Umbilical cord (tissue), 2 donors: ENCODE results near the gene BLMH. TPM values are rescaled to one million over a fixed set of nuclear protein-coding genes. Genes with fewer than 3 reads are reported as not detected.
A peak's percentile ranks its signal among the peaks of the same experiment; 100 is the strongest.

Experiments used
- DNase-seq: peaks from one replicate; pipeline ENCODE4 v3.0.0-alpha.2; 2015; ENCODE audit warnings: low spot score
- total RNA-seq: library from RNA; depleted of rRNA; stranded (reverse); fragments of >200 nt; gene quantifications from one replicate; pipeline ENCODE4 v1.2.3, GENCODE V29; 2014; ENCODE audit warnings: low replicate concordance; ENCODE audit not compliant: insufficient read depth

Gene BLMH
- total RNA-seq, 1 donor from 2014 or later: 56.6 TPM

DNA sequence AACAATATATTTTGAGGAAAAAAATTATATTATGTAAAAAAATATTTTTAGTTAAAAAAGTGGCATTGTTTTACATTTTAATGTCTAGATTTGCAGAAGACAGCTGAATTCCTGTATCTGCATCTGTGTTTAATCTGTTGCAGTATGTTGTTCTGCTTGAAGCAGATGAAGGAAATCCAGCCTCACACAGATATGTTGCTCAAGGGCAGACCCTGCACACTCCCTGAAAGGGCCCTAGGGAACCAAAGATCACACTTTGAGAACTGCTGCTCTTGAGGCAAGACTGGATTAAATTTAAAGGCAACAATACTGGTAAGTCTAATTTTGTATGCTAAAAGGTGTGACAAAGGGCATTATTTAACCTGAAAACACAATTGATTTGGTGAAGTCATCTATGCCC is 39.8 kb downstream of the BLMH start:
- DNase-seq: no peak

DNA sequence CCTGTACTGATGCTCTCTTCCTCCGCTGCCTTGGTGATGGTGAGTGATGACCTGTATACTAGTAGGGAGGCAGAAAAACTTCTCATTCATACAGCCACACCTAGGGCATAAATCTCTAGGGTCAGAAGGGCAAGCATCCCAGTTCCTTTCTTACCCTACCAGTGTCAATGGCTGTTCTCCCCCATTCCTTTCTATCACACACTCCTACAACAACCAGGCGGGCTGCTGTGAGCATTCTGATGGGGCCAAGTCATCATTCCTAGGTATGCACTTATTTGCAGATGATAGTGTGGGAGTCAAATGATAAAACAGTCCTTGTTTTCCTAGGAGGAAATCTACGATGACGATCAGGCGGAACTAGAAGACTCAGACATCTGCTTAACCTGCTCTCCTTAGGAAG is 42.3 kb downstream of the BLMH start:
- no peak for DNase-seq

DNA sequence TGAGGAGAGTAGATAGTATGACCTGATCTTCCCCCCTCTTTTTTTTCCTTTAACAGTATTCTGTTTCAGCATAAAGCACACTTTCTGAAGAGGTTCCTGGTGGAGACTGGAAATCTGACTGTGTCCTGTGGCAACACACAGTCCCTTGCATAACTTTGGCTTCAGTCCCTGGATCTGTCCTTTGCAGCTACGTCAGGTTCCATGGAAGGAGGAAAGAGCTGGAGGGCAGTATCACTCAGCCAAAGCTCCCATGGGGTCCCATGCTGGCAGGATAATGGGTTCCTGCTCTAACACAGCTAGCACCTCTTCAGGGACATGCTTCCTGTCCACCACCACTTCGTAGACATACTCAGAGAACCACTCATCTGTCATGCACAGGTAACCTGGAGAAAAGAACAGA is 43.0 kb downstream of the BLMH start:
- DNase-seq: no peak

DNA sequence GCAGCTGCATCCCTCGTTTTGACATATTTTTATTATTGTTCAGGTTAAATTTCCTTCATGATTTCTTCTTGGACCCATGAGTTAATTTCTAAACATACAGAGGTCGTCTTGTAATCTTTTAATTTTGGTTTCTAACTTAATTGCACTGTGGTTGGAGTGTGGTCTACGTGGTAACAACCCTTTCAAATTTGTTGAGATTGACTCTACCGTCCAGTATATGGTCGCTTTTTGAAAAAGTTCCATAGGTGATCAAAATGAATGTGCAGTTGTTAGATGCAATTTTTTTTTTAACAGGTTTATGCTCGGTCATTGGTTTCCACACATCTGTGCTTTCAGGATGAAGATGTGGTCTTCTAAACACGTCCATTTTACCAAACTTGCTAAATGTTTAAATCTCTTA is 45.3 kb downstream of the BLMH start:
- DNase-seq: no peak

DNA sequence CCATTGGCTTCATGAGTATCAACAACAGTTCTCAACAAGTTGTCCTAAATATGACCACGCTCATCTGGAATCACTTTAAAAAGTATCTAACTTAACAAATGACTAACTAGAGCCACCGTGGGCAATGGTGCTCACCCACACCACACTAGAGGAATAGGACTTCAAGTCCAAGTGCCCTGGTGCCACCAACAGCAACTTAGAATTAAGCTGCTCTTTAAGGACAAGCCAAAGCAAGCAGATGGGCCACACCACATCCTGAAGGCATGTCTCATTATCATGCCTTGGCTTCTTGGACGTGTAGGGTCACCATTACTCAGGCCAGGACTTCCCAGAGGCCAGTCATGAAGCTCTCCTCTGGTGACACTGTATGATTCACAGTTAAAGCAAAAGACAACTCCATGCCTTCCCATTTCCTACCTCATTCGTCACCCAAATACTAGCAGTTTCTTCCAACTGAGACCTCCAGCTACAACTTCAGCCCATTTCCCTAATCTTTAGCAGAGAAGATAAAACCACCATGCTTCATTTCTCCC is 46.8 kb downstream of the BLMH start:
- DNase-seq: no peak

DNA sequence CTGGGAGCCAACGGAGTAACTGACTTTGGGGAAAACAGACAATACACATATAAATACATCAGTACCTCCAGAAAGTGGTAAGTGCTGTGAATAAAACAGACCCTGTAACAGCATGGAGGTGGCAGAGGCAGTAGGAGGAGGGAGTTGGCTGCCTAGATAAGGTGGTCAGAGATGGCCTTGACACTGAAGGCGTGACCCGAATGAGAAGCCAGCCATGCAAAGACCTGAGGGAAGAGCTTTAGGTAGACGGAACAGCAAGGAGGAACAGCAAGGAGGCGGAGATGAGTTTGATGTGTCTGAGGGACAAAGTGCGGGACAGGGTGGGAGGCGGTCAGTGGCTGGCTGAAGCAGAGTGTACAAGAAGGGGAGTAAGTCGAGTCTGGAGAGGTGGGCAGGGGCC is 48.2 kb downstream of the BLMH start:
- DNase-seq: no peak

DNA sequence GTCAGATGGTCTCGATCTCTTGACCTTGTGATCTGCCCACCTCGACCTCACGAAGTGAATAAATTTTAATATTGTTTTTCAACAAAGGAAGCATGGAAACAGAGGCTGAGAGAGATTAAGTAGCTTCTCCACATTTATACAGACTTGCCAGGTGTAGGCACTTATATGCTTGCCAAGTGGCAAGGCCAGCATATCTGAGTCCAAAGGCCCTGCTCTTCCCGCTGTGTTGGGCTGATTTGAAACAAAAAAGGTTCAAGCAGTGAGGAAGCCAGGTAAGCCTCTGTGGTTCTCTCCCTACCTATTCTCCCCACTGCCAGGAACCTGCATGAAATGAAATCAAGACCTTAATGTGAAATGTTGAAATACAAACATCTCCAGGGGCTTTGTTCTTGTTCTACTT is 48.7 kb downstream of the BLMH start:
- no peak for DNase-seq

DNA sequence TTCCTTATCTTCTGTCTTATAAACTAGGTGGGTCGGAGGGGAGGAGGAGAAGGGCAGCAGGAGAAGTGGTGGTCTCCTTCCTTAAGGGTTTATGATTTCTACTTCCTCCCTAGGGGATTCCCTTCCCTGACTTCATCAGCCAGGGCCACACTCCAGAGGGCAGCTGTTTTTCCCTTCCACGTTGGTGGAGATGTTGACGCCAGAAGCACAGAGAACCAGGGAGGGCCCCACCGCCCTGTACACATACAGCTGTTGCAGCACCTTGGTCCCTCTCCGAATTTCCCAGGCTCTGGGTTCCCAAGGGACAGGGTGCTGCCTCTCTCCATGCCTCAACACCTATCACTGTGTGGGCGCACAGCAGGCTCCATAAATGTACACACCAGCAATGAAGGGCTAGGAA is 50.7 kb downstream of the BLMH start:
- DNase-seq: no peak

DNA sequence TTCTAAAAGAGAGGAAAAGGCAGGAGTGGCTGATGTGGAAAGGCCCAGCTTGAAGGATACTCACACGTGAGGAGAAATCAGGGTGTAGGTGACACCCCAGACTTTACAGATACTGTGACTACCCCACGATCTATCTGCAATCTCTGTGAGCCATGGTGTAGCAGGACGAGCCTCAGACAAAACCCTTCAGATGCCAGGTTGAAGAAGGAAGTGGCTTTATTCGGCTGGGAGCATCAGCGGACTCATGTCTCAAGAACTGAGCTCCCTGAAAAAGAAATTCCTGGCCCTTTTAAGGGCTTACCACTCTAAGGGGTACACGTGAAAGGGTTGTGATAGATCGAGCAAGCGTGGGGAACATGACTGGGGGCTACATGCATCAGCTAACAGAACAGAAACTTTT is 51.6 kb downstream of the BLMH start:
- DNase-seq: no peak

DNA sequence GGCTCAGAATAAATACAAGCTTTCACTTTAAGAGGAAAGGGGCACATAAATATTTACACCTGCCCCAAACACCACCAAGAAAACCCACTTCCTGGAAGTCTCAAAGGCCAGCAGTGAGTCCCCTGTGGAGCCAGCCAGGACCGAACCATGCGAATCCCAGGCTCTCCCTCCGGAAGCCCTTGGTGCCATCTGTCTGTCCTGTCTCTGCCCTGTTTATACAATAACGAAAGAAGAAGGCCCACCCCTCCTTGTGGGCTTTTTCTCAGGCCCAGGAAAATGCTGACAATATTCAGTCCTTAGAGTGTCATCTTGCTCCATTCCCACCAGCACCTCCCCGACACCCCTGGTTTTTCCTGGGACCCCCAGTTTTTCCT is 52.7 kb downstream of the BLMH start:
- DNase-seq: no peak

DNA sequence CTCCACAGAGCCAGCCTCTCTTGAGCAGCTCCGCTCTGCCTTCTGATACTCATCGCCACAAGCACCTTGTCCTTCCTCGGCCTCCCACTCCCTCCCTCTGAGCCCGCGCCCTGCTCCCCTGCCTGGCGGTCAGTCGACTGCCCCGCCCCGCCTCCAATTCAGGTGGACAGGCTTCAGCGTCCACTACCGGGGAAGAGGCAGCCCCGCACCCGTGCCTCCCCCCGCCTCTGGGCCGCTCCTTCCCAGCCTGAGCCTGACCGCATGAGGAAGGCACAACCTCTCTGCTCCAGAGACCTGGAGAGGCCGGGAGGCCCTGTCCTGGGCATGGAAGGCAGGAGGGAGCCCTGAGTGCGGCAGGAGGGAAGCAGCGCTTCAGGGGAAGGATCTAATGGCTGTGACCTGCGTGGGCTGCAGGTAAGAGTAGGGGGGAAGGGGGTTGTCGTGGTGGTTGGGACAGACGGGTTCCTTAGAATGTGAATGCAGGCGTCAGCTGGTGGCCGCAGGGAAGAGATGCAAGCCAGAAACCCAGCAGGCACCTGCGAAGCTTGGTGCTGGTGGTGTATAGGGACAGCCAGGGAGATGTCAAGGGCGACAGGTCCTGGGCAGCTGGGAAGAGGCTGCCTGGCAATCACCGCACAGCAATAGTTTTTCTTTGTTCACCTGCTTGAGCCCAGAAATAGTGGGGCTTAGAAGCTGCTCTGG is 53.2 kb downstream of the BLMH start:
- no peak for DNase-seq

DNA sequence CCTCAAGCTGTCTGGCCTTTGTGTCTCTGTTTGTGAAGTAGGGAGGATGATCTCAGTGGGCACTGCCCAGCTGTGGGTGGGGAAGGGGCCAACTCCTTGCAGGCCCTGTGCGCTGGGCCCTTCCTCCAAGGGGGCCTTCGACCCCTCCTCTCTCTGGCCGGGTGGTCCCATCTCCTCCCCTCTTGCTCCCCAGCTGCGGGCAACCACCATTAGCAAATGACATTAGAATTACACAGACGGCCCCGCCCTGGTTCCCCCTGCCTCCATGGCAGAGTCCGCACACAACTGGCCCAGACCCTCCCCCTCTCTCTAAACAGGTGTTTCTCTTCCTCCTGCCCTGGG is 53.8 kb downstream of the BLMH start:
- DNase-seq: no peak

DNA sequence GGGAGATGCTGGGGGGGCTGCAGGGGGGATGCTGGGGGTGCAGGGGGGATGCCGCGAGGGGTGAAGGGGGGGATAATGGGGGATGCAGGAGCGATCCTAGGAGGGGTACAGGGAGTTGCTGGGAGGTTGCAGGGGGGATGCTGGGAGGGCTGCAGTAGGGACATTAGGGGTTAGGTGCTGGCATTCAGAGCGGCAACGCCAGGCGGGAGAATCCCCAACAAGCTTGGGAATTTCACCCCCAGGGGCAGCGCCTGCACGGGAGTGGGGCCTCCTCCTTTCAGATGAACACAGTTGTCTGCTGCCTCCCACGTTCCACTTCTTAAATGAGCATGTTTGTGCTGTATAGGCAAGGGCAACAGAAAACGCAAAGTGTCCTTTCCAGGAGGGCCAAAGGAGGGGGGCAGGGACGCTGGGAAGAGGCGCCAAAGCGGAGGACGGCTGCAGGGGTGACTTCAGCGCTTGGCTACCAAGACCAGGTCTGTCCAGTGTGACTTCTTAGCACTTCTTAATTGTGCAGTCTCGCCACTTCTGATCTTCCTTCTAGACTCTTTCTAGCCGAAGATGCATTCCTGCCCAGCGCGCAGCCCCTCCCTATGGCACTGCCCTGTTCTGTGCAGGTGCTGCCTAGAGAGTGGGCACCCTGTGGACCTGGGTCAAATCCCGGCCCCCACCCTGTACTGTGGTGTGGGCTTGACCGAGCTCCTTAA is 54.3 kb downstream of the BLMH start:
- DNase-seq: no peak

DNA sequence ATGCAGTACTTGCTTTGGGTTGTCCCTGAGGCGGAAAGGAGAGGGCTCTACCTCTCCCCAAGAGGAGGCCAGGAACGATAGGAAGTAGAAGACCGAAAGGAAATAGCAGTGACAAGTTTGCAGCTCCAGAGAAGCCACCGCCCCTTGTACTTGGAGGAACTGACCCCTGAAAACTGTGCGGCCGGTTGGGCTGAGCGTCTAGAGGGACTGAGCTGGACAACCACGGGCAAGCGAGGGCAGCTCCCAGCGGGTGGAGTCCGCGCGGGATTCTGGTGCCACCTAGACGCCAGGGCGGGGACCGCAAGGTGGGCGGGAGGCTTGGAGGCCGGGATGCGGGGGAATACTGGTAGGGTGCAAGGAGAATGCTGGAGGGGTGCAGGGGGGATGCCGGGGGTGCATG is 55.0 kb downstream of the BLMH start:
- peak; percentile 40 for DNase-seq

DNA sequence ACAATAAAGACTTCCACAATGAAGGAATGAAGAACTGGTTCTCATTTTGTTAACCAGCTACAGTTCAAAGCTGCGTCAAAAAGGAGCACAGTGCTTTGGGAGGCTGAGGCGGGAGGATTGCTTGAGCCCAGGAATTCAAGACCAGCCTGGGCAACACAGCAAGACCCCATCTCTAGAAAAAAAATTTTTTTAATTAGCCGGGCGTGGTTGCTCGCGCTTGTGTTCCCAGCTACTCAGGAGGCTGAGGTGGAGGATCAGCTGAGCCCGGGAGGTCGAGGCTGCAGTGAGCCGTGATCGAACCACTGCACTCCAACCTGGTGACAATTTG is 55.5 kb downstream of the BLMH start:
- no peak for DNase-seq

DNA sequence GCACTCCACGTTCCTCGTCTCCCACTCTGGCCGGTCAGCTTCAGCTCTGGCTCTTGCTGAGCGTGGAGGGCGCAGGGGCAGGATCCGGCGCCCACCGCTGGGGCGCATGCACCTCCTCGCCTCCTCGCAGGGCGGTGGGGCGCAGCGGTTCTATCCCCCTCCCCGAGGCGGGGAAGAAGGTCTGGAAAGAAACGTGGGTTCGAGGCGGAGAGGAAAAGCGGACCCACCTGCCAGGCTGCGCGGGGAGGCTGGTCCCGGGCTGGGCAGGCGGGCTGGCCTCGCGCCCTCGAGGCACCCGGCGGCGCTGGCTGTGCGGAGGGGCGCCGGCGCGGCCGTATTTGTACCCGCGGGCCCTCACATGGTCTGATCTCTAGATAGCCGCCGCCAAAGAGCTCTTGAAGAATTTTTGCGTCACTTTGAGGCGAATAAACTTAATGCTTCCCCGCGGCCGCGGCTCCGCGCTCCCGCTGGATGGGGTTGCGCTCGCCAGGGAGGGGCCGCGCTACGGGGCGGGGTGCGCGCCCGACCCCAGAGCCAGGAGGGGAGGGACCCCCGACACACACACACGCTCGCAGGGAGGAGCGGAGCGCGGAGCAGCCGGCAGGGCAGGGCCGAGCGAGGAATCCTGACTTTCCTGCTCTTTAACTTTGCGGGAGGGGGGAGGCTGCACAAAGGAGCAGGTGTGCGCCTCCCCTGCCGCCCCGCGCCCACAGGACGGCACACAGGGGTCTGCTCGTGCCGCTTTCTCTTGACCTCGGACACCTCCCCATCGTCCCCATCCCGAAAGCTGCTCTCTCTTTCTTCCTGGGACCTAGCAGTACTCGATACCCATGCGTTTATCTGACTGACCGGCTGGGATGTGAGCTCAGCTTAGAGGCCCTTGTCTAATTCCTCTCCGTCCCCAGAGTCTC is 56.1 kb downstream of the BLMH start, which contains the start of gene SLC6A4:
TSS of gene SLC6A4 (minus strand) at position 312 of the 911 bp plus-strand sequence. CDS start 13,739 bp downstream, outside the sequence.
- DNase-seq: no peak

DNA sequence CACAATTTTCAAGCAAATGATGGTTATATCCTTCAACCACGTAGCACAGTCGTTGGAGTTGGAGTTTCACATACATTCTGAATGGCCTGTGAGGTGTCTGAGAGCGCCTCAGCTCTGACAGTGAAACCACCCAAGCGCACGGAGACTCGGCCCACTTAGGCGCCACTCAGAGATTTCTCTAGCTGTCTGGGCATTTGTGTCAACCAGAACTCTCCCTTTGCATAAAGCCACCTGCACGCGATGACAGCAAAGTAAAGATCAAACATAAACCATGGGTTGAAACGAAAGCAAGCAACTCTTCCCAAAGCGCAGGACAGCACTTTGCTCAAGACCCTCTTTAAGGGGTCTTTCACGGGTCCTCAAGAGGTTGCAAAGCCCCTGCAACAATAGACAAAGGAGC is 56.8 kb downstream of the BLMH start:
- DNase-seq: no peak

DNA sequence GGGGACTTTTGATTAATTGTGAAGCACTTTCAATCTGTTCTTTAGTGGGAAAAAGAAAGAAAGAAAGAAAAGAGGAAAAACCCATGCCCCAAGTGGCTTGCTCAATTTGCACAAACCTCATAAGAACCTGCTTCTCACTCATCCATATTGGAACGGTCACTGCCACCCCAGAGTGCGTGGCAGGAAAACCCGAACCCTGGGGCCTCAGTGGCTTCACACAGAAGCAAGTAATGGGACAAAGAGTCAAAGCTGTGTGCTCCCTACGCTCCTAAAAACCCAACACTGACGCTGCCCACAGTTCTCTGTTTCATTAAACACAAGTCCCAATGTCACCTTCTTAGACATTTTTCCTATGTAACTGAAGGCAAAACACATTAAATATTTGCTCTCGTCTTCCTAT is 57.4 kb downstream of the BLMH start:
- DNase-seq: no peak

DNA sequence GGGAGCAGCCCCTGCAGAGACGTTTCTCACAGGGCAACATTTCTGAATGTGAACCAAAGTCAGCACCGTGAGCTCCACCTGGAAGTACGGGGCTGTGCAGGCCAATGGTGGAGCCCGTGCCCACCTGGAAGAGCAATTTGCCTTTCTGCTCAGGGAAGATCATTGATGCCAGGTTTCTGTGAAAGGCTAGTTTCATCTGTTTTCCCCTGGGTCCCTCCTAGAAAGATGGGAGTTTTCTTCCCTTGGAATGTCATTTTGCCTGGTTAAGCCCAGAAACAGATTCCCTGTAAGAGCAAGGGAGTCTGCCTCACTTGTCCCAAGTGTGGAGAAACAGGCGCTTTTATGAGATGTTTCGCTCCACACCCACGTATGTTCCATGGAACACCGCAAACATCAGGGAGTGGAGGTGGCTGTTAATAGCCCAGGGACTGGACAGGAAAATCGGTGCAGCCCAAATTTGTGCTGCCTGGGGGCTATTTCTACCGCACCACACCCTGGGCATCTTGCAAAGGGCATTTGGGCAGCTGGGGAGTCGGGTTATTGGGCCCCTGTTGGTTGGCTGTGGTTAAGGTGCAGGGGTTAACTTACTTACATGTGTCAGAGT is 58.8 kb downstream of the BLMH start:
- no peak for DNase-seq

DNA sequence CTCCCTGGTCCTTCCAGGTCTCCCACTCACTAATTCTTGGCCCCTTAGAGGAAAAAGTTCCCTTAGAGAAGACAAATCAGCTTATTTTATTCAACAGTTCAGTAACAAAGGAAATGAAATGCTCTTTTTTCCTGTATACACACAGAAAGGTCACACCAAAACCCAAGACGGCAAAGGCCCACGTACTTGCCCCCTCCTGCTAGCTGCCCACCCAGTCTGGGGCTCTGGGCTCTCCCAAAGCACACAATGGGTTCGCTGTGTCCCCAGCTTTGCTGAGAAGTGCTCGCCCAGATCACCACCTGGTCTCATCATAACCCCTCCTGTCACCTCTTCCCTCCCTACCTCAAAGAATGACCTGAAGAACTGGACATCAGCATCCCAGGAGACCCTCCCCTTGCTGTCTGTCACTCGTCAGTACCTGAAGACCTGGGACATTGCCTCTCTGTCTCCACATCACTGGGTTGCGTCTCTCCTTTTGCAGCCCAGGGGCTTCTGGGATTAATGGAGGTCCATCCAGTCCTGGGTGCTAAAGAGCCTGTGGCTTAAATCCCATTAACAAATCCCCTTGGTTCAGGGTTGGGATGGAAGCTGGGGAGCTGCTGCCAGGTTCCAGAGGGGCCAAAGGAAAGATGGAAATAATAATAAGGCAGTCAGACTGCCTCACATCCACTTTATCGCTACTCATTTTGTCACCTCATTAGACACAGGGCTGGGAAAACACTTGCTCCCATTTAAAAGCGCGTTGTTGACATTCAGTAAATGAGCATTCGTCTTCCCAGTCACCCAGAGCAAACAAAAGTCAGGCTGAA is 59.5 kb downstream of the BLMH start:
- DNase-seq: no peak

DNA sequence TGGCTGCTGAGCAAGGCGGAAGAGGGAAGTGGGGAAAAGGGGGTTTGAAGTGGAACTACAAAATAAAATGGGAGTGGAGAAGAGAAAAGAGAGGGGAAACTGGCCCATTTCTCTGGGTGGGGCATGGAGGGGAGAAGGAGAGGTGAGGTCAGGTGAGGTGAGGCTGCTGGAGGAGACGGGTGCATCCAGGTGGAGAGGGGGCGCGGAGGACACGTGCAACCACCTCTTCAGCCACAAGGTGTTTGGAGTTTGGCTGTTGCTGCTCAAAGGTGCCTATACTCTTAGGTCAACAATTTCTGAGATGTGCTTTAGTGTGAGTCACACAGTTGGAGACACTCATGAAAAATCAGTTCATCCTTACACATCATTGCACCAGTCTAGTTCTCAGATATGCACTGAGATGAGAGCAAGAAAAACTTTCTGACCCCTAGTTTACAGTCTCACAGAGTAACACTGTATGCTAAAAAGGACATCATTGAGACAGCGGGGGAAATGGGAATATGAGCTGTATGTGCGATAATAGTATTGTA is 61.1 kb downstream of the BLMH start:
- DNase-seq: no peak
